Stimulated activated CD4-positive, alpha-beta T cell treated with anti-CD3 and anti-CD28 coated beads, TNF-alpha, amount 100 ng/mL, for 24 hours (primary cell): ENCODE data around the gene CD14.
"Not testable (repeated sequence)": the region's sequence is repeated elsewhere in the genome, so short reads cannot be mapped to it uniquely, and the experiment has no call there.

Source experiments
- DNase-seq, 3 experiments: peaks; one replicate each; pipeline ENCODE4 v3.0.0-alpha.2; 2020; ENCODE audit warnings: low read depth in 3 of 3

Gene CD14

DNA sequence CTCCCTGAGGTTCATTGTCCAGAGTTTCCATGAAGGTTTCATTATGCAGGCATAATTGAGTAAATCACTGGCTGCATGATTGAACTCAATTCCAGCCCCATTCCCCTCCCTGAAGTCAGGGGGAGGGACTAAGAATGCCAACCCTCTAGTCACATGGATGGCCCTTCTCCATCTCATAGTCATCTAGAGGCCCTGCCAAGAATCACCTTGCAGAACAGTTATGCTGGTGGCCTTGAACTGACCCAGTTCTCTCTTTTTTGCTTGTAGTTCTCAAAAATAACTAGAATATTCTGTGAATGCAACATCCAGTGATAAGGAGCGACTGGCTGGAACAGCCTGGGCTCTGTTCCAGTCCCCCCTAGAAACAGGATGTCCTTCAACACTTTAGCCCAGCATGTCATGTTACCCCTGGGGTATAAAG lies 36.6 kb downstream of the CD14 start:
- no peak for DNase-seq

DNA sequence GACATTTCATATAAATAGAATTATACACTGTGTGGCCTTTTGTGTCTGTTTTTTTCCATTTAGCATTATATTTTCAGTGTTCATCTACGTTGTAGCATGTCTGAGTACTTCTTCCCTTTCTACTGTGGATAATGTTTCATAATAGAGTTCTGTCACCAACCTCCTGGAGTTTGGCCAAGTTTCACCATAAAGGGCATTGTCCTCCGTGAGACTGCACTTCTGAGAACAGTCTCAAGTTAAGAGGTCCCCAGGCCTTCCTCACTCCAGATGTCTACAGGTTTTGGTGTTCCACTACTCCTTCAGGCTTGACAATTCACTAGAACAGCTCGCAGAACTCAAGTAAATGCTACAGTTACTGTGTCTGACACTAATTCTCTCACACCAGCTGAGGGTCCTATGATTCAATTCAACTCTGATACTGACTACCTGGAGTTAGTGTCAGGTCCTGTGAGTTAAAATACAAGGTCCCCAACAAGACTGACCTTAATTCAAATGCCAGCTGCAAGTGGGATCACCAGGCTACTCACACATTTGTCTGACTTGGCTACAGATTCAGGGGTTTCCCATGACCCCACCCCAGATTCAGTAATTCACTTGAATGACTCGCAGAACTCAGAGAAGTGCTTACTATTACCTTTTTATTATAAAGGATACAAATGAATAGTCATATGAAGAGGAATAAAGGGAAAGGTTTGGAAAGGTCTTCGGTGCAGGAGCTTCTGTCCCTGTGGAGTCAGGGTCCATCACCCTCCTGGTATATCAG lies 37.3 kb downstream of the CD14 start:
- DNase-seq: no peak

DNA sequence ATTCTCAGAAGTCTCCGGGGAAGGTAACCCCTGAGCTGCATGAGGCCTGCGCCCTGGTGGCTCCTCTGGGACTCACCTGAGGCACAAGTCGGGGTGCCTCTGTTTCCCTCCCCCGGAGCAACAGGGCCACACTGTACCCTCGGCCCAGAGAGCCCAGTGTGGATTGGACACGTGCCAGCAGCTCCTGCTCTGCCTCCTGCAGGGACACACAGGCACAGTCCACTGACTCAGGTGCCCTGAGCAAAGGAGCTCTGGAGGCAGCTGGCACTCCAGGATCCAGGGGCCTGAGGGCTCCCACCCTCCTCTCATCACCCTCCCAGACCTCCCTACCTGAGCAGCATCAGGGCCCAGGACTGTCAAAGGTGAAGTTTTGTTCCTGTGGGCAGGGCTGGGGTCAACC lies 38.8 kb downstream of the CD14 start:
- DNase-seq: no peak

DNA sequence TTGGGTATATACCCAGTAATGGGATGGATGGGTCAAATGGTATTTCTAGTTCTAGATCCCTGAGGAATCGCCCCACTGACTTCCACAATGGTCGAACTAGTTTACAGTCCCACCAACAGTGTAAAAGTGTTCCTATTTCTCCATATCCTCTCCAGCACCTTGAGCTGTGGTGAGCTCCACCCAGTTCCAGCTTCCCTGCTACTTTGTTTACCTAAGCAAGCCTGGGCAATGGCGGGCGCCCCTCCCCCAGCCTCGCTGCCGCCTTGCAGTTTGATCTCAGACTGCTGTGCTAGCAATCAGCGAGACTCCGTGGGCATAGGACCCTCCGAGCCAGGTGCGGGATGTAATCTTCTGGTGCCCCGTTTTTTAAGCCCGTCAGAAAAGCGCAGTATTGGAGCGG lies 39.9 kb downstream of the CD14 start:
- not testable (repeated sequence) for DNase-seq

DNA sequence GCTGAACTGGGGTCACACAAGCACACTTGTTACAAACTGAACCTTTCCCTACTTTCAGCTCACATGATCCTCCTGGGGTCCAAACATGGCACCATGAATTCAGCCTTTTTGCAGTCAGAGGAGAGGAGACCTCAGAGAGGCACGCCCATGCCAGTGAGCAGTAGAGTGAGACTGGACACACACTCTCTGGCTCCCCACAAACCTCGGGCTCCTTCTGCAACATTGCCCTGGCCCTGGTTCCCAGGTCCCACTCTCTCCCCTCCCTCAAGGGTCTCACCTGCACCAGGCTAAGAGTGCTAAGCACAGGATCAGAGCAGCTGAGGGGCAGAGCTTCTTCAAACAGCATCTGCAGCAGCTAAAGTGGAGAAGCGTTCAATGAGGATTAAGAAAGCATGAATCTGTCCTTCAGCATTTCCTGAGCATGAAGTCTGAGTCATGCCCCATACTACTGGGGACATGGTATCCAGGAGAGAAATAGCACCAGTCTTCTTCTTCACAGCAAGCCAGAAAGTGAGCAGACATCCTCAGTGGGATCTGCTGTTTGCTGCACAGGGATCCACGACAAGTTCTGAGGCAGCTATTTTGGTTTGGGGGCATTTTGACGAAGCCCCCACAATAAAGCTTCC lies 41.1 kb downstream of the CD14 start:
- no peak for DNase-seq

DNA sequence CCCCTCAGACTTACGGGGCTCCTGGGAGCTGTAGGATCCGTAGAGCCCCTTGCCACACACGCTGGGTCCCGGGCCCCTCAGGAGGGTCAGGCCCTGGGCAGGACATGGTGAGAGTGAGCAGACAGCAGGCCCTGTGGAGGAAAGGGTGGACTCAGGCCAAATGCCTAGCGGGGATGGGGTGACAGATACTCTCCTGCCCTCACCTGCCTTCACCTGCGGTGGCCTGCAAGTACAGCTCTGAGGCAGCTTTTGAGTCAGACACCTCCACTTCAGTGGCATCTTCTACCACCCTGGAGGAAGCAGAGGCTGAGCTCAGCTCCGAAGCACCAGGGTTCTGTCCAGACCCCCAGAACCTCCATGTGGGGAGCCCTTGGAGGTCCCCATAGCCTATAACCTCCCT lies 42.1 kb downstream of the CD14 start:
- DNase-seq: no peak

DNA sequence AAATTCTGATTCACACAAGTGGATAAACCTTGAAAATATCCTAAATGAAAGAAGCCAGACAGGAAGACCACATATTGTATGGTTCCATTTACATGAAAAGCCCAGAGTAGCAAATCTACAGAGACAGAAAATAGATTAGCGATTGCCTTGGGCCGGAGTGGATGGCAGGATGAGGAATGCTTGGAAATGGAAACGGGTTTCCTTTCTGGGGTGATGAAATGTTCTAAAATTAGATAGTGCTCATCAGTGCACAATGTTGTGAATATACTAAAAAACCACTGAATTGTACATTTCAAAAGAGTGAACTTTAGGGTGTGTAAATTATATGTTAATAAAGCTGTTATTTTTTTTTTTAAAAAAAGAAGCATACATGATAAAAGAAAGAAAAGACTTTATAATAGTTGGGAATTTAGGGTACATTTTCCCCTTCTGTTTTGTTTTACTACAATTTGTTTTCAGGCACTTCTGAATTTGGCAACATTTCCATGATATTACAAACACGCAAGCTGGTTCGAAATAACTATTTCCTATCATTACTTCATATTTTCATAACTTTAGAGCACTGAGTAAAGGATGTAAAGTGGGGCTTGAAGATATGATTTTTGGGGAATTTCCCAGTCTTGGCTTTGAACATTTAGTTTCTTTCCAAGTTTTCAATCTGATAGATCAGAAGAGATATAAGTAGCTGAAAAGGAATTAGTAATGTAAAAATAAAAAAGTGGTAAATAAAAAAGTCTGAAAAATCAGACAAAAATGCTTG lies 44.5 kb downstream of the CD14 start:
- DNase-seq: no peak

DNA sequence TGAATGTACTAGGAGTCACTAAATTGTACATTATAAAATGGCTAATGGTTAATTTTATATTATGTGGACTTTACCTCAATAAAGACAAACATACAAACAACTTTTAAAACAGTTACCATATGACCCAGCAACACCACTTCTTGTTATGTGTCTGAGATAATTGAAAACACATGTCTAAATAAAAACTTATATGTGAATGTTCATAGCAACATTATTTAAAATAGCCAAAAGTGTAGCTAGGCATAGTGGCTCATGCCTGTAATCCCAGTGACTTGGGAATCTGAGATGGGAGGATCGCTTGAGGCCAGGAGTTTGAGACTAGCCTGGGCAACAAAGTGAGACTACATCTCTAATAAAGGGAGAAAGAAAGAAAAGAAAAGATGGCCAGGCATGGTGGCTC lies 45.5 kb downstream of the CD14 start:
- no peak for DNase-seq
